ENCODE measurements around the gene PTOV1. TPM values are rescaled to one million over a fixed set of nuclear protein-coding genes. Genes with fewer than 3 reads are reported as not detected.

The PTOV1 gene
- total and polyA plus RNA-seq, 2 of the 13 experiments (the other 11 are each of a cell fraction or from before 2014, with no cell fraction given): 63.5 to 68.5 TPM

DNA sequence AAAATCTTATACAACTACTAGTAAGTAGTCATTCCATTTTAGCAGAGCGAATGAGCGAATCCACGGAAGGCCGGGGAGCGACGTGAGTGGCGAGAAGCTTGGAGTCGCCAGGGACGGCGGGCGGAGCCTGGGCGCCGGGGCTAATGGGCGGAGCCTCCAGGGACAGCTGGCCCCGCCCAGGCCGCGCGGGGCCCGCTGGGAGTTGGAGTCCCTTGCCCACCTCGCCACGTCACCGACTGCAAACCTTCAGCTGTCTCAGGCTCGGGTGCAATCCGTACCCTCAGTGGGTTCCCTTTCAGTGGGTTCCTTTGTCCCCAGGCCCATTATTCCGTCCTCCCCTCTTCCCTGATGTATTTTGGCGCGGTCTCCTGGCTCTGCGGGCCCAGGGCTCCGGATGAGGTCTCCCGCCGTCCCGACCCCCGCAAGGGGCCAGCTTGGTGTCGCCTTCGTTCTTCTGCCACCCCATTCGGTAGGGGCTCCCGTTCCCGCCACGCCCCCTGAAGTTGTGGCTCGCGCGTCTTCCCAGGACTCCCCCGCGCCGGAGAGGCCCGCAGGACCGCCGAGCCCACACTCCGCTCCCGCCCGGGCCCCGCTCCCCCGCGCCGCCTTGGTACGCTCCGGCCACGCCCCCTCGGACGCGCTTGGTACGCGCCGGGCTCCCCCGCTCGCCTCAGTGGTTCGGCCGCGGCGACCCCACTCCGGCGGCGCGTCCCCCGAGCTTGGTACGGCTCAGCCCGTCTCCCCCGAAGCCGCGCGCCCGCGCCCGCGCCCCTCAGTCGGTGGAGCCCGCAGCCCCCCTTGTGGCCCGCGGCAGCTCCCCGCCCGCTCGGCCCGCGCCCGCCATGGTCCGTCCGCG, at the start of gene PTOV1 (continued):
- TF ChIP-seq MZF1 (CRISPR knock-in tag; IDR thresholded peaks at IDR 0.05; ENCODE audit: borderline replicate concordance) (no peak), ZNF598 (CRISPR knock-in tag; IDR thresholded peaks at IDR 0.05; ENCODE audit: borderline replicate concordance) (0 out of 2 replicates have a peak, but pooled peaks have one; percentile 32), ZNF101 (CRISPR knock-in tag; IDR thresholded peaks at IDR 0.05; ENCODE audit: borderline replicate concordance, low read depth) (no peak), ZNF607 (CRISPR knock-in tag; IDR thresholded peaks at IDR 0.05; ENCODE audit: borderline replicate concordance) (0 out of 2 replicates have a peak, but pooled peaks have one; percentile 31), RXRB (CRISPR knock-in tag; IDR thresholded peaks at IDR 0.05; ENCODE audit: borderline replicate concordance) (no peak; the same call in 1 of the 2 replicates), CAMTA2 (CRISPR knock-in tag; IDR thresholded peaks at IDR 0.05; ENCODE audit: borderline replicate concordance) (0 out of 2 replicates have a peak, but pooled peaks have one; percentile 53), EP300 (IDR thresholded peaks at IDR 0.05; ENCODE audit: low read depth in 2 of 2, low read length in 2 of 2) (0 out of 4 replicates have a peak, but pooled peaks of 1 of the 2 experiments have one; percentile 35), EP300 (CRISPR knock-in tag; IDR thresholded peaks at IDR 0.05; ENCODE audit: borderline replicate concordance) (peak; percentile 20; the same call in 1 of the 2 replicates), ZNF891 (CRISPR knock-in tag; IDR thresholded peaks at IDR 0.05) (no peak), ZNF678 (CRISPR knock-in tag; IDR thresholded peaks at IDR 0.05) (no peak), POLR2A (IDR thresholded peaks at IDR 0.05; ENCODE audit: insufficient read depth in 1 of 2, low read depth in 2 of 2, low read length in 2 of 2) (peak; percentile 66 to 67; a peak in 3 of 4 replicates), ZNF343 (CRISPR knock-in tag; IDR thresholded peaks at IDR 0.05) (peak; percentile 31; the same call in 1 of the 2 replicates), KAT8 (CRISPR knock-in tag; IDR thresholded peaks at IDR 0.05) (peak; percentile 66), MEIS1 (CRISPR knock-in tag; IDR thresholded peaks at IDR 0.05; ENCODE audit: borderline replicate concordance) (no peak)
- TF ChIP-seq, protein P1, sequence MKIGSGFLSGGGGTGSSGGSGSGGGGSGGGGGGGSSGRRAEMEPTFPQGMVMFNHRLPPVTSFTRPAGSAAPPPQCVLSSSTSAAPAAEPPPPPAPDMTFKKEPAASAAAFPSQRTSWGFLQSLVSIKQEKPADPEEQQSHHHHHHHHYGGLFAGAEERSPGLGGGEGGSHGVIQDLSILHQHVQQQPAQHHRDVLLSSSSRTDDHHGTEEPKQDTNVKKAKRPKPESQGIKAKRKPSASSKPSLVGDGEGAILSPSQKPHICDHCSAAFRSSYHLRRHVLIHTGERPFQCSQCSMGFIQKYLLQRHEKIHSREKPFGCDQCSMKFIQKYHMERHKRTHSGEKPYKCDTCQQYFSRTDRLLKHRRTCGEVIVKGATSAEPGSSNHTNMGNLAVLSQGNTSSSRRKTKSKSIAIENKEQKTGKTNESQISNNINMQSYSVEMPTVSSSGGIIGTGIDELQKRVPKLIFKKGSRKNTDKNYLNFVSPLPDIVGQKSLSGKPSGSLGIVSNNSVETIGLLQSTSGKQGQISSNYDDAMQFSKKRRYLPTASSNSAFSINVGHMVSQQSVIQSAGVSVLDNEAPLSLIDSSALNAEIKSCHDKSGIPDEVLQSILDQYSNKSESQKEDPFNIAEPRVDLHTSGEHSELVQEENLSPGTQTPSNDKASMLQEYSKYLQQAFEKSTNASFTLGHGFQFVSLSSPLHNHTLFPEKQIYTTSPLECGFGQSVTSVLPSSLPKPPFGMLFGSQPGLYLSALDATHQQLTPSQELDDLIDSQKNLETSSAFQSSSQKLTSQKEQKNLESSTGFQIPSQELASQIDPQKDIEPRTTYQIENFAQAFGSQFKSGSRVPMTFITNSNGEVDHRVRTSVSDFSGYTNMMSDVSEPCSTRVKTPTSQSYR (CRISPR knock-in tag; IDR thresholded peaks at IDR 0.05; ENCODE audit: borderline replicate concordance): peak; percentile 27; the same call in 1 of the 2 replicates
- TF ChIP-seq, protein P2, sequence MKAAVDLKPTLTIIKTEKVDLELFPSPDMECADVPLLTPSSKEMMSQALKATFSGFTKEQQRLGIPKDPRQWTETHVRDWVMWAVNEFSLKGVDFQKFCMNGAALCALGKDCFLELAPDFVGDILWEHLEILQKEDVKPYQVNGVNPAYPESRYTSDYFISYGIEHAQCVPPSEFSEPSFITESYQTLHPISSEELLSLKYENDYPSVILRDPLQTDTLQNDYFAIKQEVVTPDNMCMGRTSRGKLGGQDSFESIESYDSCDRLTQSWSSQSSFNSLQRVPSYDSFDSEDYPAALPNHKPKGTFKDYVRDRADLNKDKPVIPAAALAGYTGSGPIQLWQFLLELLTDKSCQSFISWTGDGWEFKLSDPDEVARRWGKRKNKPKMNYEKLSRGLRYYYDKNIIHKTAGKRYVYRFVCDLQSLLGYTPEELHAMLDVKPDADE (CRISPR knock-in tag; IDR thresholded peaks at IDR 0.05): no peak
- TF ChIP-seq, protein P3, sequence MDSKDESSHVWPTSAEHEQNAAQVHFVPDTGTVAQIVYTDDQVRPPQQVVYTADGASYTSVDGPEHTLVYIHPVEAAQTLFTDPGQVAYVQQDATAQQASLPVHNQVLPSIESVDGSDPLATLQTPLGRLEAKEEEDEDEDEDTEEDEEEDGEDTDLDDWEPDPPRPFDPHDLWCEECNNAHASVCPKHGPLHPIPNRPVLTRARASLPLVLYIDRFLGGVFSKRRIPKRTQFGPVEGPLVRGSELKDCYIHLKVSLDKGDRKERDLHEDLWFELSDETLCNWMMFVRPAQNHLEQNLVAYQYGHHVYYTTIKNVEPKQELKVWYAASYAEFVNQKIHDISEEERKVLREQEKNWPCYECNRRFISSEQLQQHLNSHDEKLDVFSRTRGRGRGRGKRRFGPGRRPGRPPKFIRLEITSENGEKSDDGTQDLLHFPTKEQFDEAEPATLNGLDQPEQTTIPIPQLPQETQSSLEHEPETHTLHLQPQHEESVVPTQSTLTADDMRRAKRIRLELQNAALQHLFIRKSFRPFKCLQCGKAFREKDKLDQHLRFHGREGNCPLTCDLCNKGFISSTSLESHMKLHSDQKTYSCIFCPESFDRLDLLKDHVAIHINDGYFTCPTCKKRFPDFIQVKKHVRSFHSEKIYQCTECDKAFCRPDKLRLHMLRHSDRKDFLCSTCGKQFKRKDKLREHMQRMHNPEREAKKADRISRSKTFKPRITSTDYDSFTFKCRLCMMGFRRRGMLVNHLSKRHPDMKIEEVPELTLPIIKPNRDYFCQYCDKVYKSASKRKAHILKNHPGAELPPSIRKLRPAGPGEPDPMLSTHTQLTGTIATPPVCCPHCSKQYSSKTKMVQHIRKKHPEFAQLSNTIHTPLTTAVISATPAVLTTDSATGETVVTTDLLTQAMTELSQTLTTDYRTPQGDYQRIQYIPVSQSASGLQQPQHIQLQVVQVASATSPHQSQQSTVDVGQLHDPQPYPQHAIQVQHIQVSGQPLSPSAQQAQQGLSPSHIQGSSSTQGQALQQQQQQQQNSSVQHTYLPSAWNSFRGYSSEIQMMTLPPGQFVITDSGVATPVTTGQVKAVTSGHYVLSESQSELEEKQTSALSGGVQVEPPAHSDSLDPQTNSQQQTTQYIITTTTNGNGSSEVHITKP (CRISPR knock-in tag; IDR thresholded peaks at IDR 0.05; ENCODE audit: low read depth): peak; percentile 98
- TF ChIP-seq, protein P4, sequence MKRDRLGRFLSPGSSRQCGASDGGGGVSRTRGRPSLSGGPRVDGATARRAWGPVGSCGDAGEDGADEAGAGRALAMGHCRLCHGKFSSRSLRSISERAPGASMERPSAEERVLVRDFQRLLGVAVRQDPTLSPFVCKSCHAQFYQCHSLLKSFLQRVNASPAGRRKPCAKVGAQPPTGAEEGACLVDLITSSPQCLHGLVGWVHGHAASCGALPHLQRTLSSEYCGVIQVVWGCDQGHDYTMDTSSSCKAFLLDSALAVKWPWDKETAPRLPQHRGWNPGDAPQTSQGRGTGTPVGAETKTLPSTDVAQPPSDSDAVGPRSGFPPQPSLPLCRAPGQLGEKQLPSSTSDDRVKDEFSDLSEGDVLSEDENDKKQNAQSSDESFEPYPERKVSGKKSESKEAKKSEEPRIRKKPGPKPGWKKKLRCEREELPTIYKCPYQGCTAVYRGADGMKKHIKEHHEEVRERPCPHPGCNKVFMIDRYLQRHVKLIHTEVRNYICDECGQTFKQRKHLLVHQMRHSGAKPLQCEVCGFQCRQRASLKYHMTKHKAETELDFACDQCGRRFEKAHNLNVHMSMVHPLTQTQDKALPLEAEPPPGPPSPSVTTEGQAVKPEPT (CRISPR knock-in tag; IDR thresholded peaks at IDR 0.05; ENCODE audit: low read depth): no peak

All from HepG2 (cell line).